HepG2 (cell line): ENCODE data around the gene CHID1. TPM values are rescaled to one million over a fixed set of nuclear protein-coding genes. Genes with fewer than 3 reads are reported as not detected.

Experiments
- BATF2 ChIP-seq: sonication (generic); formaldehyde crosslinking; IDR thresholded peaks from 2 replicates; pipeline ENCODE4 v1.8.0; 2022; ENCODE audit warnings: mild to moderate bottlenecking, missing genetic modification reagents, moderate library complexity
- CEBPZ ChIP-seq: IDR thresholded peaks from 2 replicates; pipeline ENCODE4 v1.6.1; 2012; ENCODE audit warnings: low read length, improper control_type of control experiment
- HDAC1 ChIP-seq: sonication (generic); formaldehyde crosslinking; IDR thresholded peaks from 2 replicates; pipeline ENCODE4 v1.5.1; 2020; ENCODE audit warnings: mild to moderate bottlenecking, missing genetic modification reagents
- IRF2 ChIP-seq: IDR thresholded peaks from 2 replicates; pipeline ENCODE4 v1.6.1; 2018; ENCODE audit warnings: missing genetic modification reagents, missing compliant biosample characterization
- MAFK ChIP-seq, 2 experiments: IDR thresholded peaks in 1 of 2; conservative IDR thresholded peaks in 1 of 2; 2 replicates each; pipeline ENCODE4 v1.6.1; 2011; ENCODE audit warnings: improper control_type of control experiment in 2 of 2, low read length in 2 of 2
- U2AF1 ChIP-seq: fragments of 200-400 bp; formaldehyde crosslinking; optimal IDR thresholded peaks from 2 replicates; pipeline ENCODE3; 2017; ENCODE audit warnings: mild to moderate bottlenecking, low read depth, low read length
- ZBTB20 ChIP-seq: sonication (generic); formaldehyde crosslinking; IDR thresholded peaks from 2 replicates; pipeline ENCODE4 v1.8.1; 2023; ENCODE audit warnings: missing genetic modification reagents, low read depth, mild to moderate bottlenecking, borderline replicate concordance
- ZNF224 ChIP-seq: sonication (generic); formaldehyde crosslinking; IDR thresholded peaks from 2 replicates; pipeline ENCODE4 v1.5.0; 2020; ENCODE audit warnings: mild to moderate bottlenecking, missing genetic modification reagents
- ZNF510 ChIP-seq: sonication (generic); formaldehyde crosslinking; IDR thresholded peaks from 2 replicates; pipeline ENCODE4 v1.4.0; 2020; ENCODE audit warnings: low read depth, mild to moderate bottlenecking, missing genetic modification reagents
- ZNF563 ChIP-seq: sonication (generic); formaldehyde crosslinking; IDR thresholded peaks from 2 replicates; pipeline ENCODE4 v1.8.0; 2022; ENCODE audit warnings: mild to moderate bottlenecking, moderate library complexity, missing genetic modification reagents
- polyA plus RNA-seq, 8 experiments: library from polyadenylated mRNA; depleted of rRNA in 3 of 8; stranded (reverse) in 7 of 8; unstranded in 1 of 8; fragments of >200 nt; fragmentation: Illumina TruSeq in 4 of 8; extraction: Trizol in 4 of 8; gene quantifications; 2 replicates each; pipeline versions ENCODE4 v1.2.1 to v1.2.3, GENCODE V29; 2011 to 2016; ENCODE audit warnings: low read depth in 4 of 8, missing spikeins in 1 of 8, mixed read lengths in 1 of 8; ENCODE audit not compliant: insufficient read depth in 1 of 8
- total RNA-seq, 5 experiments: library from RNA; depleted of rRNA; stranded (reverse); fragments of >200 nt; fragmentation: Illumina TruSeq; extraction: Trizol; gene quantifications; 2 replicates each; pipeline ENCODE4 v1.2.3, GENCODE V29; 2016; ENCODE audit warnings: low read depth in 1 of 5
- TF ChIP-seq, protein P1 (sequence below): sonication (generic); formaldehyde crosslinking; IDR thresholded peaks from one replicate; pipeline ENCODE4 v1.5.1; 2020; ENCODE audit warnings: mild to moderate bottlenecking, missing genetic modification reagents; ENCODE audit errors: not compliant biosample characterization
- TF ChIP-seq, protein P2 (sequence below): sonication (generic); formaldehyde crosslinking; conservative IDR thresholded peaks from 2 replicates; pipeline ENCODE4 v1.4.0; 2020; ENCODE audit warnings: missing genetic modification reagents

CHID1 gene
- total and polyA plus RNA-seq, 2 of the 13 experiments (the other 11 are each of a cell fraction or from before 2014, with no cell fraction given) = 65.1 to 93.6 TPM

- TF ChIP-seq ZNF510 (CRISPR knock-in tag) = no peak
- no peak for TF ChIP-seq BATF2 (CRISPR knock-in tag)
- TF ChIP-seq, protein P1, sequence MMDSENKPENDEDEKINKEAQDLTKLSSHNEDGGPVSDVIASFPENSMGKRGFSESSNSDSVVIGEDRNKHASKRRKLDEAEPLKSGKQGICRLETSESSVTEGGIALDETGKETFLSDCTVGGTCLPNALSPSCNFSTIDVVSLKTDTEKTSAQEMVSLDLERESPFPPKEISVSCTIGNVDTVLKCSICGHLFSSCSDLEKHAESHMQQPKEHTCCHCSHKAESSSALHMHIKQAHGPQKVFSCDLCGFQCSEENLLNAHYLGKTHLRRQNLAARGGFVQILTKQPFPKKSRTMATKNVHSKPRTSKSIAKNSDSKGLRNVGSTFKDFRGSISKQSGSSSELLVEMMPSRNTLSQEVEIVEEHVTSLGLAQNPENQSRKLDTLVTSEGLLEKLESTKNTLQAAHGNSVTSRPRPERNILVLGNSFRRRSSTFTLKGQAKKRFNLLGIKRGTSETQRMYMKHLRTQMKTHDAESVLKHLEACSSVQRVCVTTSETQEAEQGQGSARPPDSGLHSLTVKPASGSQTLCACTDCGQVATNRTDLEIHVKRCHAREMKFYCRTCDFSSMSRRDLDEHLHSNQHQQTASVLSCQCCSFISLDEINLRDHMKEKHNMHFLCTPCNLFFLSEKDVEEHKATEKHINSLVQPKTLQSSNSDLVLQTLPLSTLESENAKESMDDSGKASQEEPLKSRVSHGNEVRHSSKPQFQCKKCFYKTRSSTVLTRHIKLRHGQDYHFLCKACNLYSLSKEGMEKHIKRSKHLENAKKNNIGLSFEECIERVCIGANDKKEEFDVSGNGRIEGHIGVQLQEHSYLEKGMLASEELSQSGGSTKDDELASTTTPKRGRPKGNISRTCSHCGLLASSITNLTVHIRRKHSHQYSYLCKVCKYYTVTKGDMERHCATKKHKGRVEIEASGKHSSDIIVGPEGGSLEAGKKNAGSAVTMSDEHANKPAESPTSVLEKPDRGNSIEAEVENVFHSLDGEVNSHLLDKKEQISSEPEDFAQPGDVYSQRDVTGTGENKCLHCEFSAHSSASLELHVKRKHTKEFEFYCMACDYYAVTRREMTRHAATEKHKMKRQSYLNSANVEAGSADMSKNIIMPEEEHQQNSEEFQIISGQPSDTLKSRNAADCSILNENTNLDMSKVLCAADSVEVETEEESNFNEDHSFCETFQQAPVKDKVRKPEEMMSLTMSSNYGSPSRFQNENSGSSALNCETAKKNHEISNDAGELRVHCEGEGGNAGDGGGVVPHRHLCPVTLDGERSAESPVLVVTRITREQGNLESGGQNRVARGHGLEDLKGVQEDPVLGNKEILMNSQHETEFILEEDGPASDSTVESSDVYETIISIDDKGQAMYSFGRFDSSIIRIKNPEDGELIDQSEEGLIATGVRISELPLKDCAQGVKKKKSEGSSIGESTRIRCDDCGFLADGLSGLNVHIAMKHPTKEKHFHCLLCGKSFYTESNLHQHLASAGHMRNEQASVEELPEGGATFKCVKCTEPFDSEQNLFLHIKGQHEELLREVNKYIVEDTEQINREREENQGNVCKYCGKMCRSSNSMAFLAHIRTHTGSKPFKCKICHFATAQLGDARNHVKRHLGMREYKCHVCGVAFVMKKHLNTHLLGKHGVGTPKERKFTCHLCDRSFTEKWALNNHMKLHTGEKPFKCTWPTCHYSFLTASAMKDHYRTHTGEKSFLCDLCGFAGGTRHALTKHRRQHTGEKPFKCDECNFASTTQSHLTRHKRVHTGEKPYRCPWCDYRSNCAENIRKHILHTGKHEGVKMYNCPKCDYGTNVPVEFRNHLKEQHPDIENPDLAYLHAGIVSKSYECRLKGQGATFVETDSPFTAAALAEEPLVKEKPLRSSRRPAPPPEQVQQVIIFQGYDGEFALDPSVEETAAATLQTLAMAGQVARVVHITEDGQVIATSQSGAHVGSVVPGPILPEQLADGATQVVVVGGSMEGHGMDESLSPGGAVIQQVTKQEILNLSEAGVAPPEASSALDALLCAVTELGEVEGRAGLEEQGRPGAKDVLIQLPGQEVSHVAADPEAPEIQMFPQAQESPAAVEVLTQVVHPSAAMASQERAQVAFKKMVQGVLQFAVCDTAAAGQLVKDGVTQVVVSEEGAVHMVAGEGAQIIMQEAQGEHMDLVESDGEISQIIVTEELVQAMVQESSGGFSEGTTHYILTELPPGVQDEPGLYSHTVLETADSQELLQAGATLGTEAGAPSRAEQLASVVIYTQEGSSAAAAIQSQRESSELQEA (CRISPR knock-in tag) = no peak
- TF ChIP-seq U2AF1 = no peak
- TF ChIP-seq ZNF563 (CRISPR knock-in tag) = no peak
- no peak for TF ChIP-seq CEBPZ
- TF ChIP-seq, protein P2, sequence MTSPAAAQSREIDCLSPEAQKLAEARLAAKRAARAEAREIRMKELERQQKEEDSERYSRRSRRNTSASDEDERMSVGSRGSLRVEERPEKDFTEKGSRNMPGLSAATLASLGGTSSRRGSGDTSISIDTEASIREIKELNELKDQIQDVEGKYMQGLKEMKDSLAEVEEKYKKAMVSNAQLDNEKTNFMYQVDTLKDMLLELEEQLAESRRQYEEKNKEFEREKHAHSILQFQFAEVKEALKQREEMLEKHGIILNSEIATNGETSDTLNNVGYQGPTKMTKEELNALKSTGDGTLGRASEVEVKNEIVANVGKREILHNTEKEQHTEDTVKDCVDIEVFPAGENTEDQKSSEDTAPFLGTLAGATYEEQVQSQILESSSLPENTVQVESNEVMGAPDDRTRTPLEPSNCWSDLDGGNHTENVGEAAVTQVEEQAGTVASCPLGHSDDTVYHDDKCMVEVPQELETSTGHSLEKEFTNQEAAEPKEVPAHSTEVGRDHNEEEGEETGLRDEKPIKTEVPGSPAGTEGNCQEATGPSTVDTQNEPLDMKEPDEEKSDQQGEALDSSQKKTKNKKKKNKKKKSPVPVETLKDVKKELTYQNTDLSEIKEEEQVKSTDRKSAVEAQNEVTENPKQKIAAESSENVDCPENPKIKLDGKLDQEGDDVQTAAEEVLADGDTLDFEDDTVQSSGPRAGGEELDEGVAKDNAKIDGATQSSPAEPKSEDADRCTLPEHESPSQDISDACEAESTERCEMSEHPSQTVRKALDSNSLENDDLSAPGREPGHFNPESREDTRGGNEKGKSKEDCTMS (CRISPR knock-in tag) = no peak
- TF ChIP-seq MAFK (conservative IDR thresholded peaks at IDR 0.05 in 1 of 2, IDR thresholded peaks at IDR 0.05 in 1 of 2; ENCODE audit: low read length in 2 of 2) = no peak
- TF ChIP-seq ZBTB20 = no peak
- no peak for TF ChIP-seq ZNF224 (CRISPR knock-in tag)
- 0 out of 2 replicates have a peak, but pooled peaks have one; percentile 27 for TF ChIP-seq HDAC1 (CRISPR knock-in tag)
- no peak for TF ChIP-seq IRF2 (CRISPR knock-in tag)
Observed at GRCh38 chr11:820655-821511, 89.7 kb downstream of the CHID1 start (continued).
